NCI-H774 (cell line): Measurements from ENCODE around the gene ALDH1A3.

Source experiments
- DNase-seq: peaks from one replicate; lab custom pipeline; 2025; lab: John Stamatoyannopoulos, UW

ALDH1A3 gene

DNA sequence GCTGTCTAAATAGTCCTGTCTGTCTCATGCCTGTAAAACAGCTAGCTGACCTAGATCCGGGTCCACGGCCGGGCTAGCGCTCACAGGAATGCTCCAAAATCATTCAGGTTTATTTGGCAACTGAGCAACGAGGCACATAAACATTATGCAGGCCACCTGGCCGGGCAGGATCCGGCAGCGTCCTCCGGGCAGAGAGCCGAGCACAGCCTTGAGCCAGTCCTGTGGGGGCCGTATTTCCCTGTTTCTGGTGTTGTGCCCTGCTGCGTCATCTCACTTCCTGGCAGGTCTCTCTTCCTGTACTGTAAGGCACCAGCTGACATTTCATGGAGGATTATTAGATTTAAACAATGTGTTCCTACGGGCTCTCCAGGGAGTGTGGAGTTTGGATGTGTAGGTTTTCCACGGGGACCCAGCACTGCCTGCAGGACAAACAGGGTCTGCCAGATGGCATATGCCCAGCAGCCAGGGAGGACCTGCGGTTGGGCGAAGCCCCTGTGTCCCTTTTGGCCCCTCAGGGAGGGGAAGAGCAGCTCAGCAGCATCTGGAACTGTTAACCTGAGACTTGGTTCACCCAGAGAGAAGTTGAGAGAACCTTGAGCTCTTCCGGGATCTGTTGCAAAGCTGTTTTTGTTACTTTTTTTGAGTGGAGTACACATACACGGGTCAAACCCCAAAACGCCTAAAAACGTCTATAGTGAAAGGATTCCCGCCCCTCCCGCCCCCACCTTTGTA is 23.0 kb downstream of the ALDH1A3 start:
- peak; percentile 27 for DNase-seq

DNA sequence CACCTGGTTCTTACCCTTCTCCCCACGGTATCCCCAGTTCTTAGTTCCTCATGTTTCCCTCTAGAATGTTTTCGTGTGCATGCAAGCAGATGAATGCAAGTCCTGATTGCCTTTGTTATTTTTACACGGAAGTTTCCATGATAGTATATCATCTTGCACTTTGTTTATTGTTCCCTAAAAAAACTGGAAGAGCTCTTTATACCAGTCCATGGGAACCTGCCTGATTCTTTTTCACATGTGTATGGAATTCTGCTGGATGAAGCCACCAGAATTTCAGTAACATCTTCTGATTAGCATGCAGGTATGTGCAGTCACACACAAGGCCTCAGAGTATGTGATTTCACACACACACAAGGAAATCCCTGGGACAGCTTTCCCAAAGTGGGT is 23.5 kb downstream of the ALDH1A3 start:
- no peak for DNase-seq

DNA sequence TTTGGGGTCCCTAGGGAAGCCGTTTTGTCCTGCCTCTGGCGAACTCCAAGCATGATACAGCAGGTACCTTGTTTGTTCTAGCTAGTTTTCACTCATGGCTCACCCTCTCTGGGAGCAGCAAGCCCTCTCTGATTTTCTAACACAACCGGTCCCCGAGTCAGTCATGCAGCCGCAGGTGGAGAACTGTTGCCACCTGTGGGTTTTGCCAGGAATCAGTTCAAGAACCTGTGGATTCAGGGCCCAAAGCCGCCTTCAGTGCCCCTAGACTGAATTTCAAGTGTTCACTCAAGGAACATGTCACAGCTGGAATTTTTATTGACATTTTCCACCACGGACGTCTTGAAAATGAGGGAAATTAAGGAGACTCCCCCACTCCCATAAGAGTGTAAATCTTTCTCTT is 26.2 kb downstream of the ALDH1A3 start:
- DNase-seq, result no peak

DNA sequence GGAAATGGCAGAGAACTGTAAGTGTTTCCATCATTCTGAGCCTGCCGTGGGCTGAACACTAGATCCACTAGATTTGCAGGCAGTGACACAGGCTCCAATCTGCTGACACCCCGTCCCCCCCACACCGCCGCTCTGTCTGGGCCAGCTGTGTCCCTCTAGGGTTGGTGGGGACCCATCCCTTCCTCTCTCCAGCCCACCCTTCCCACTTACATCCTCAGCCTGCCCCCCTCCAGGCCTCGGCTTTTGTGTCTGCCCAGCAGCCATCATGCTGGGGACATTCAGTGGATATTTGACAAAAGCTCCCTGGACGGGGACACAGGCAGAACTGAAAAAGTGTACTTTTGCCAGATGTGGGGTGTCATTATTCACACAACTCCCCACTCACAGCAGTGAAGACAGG is 28.8 kb downstream of the ALDH1A3 start:
- no peak for DNase-seq

DNA sequence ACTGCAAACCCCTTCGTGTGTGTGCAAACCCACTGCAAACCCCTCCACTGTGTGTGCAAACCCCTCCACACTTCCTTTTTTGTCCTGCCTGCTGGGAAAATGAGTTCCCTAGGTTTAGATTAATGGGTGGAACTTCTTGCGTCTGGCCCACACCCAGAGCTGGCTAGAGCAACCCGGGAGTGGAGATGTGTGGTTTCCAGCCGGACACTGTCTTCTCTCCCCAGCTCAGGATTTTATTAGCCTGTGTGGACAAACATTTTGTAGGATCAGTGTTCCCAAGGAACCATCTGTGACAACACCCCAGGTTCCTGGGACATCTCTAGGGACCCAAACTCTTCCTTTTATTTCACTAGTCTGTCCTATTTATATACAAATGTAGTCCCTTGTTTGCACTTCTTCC is 29.9 kb downstream of the ALDH1A3 start:
- DNase-seq, result no peak

DNA sequence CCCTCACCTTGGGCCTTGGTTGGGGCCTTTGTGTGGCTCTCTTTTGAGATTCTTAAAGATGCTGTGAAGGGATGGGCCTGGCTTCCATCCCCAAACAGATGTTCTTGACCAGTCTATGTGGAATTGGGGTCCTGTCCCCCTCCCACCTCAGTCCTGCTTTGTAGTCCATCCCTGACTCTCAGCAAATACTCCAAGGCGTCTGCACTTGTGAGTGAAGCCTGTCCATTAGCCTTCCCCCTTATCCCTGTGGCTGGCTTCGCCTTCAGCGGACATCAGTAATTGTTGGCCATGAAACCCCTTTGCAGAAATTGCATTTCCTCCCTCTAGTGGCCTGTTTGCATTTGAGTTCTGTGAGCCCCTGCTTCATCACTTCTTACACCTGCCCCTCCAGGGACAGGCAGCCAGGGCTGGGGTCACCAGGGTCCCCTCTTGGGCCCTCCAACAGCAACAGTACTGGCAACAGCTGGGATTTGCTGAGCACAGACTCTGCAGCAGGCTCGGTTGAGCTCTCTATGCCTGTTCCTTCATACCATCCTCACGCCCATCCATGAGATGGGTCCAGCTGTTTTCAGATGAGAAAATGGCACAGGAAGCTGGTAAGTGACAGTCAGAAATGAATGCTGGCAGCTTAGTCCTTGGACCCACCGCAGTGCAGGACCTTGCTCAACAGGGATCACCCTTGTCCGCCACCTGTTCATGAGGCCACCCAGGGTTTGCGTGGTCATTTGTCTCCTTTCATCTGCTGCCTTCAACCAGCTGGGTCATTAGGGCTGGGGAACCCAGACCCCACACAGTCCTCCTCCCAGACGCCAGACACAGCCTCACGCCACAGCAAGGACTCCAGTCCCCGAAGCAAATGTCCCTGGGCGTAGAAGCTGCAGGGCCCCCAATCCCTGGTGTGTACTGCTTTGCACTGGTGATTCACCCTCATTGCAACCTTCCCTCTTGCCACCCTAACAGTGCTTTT is 30.6 kb downstream of the ALDH1A3 start:
- no peak for DNase-seq

DNA sequence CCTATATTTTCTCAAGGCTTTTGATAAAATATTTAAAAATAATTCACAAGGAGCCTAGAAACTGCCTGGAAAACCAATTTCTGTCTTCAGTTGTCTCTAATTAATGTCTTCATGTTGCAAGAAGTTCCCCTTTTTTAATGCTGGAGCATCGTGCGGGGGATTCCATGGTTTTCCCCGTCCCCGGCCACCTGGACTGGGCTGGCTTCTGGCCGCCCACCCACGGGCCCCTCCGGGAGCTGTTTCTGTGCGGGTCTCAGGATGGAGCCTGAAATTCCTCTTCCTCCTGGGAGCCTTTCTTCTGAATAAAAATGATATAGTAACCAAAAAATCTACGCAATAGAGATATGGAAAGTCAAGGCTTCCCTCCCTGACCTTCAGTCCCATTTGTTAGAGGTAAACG is 31.5 kb downstream of the ALDH1A3 start:
- no peak for DNase-seq

DNA sequence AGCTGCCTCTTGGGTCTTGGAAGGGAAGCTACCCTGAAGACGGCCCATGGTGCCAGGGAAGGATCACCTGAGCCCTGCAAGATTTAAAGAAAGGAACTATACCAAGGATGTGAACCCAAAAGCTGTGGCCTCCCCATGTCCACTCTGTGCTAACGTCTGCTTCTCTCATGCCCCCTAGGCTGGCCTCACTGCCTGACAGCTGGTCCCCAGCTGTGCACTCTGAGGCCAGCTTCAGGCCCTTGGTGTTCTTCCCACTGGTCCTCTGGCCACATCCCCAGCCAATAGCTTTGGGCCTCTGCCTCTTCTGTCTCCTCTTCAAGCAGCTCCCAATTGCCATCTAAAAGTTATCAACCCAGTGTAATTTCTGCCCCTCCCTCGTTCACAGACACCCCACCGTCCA is 34.3 kb downstream of the ALDH1A3 start:
- no peak for DNase-seq

DNA sequence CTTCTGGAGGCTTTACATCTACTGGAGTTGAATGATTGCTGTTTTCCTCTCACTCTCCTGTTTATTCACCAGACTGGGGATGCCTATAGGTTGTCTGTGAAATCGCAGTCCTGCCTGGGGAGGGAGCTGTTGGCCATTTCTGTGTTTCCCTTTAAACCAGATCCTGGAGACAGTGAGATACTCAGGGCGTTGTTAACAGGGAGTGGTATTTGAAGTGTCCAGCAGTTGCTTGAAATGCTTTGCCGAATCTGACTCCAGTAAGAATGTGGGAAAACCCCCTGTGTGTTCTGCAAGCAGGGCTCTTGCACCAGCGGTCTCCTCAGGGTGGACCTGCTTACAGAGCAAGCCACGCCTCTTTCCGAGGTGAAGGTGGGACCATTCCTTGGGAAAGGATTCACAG is 35.2 kb downstream of the ALDH1A3 start:
- no peak for DNase-seq

DNA sequence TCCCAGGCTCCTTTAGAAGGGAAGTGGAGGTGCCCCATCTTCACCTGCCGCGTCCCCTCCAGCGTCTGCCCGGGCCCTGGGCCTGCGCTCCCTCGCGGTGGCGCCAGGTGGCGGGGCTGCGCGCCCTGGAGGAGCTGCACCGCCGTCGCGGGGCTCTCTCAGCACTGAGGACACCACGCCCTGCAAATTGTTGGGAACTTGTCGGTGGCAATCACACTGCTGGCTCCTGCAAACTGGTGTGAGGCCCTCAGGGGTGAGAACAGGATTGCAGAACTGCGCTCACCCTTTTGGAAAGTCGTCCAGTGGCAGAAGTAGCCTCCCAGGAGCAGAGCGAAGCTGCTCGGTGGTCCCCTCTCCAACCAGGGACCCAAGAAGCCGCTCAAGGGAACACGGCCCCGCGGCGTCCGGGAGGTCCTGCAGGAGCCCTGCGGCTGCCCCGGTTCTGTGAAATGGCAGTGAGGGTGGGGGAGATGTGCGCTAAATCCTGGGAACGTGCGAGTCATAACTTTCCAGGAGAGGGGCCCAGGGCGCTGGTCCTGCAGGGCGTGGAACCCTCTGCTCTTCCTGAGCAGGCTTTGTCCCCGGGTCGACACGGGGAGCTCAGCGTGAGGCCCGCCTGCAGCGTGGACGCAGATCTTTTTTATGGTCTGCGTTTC is 38.5 kb downstream of the ALDH1A3 start:
- peak; percentile 58 for DNase-seq

DNA sequence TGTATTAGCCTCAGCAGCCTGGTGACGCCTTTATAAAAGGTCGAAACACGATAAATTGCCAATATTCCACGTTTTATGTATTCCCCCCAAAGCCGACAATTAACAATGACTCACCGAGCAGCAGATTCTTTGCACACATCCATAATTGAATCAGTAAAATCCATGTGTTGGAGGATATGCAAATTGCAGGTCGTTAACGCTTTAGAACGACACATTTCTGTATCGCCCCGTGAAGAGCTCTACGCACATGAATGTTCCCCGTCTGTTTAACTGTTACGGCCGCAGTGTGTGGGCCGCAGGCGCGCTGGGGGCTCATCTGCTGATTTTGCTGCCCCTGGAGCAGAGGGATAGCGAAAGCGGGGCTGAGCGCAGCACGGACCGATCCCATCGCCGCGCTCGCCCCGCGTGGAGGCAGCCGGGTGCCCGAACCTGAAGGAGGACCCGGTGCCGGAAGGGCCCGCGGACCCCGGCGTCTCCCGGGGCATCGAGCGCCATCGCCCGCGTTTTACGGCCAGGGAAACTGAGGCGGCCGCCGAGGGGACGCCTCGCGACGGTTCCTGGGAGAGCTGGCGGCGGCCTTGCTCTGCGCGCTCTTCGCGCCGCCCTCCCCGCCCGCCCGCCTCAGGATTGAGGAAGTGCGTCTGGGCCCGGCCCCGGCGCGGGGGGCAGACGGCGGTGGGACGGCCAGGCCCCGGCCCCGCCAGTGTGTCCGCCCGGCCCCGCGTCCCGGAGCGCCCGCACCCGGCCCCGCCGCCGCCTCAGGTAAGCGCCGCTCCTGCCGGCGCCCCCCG is 39.3 kb downstream of the ALDH1A3 start, which contains the start of gene LRRK1:
Gene LRRK1, plus strand, starts transcription at position 668 of the 791 bp plus-strand sequence. CDS start 5,276 bp downstream, outside the sequence.
- DNase-seq, result no peak

DNA sequence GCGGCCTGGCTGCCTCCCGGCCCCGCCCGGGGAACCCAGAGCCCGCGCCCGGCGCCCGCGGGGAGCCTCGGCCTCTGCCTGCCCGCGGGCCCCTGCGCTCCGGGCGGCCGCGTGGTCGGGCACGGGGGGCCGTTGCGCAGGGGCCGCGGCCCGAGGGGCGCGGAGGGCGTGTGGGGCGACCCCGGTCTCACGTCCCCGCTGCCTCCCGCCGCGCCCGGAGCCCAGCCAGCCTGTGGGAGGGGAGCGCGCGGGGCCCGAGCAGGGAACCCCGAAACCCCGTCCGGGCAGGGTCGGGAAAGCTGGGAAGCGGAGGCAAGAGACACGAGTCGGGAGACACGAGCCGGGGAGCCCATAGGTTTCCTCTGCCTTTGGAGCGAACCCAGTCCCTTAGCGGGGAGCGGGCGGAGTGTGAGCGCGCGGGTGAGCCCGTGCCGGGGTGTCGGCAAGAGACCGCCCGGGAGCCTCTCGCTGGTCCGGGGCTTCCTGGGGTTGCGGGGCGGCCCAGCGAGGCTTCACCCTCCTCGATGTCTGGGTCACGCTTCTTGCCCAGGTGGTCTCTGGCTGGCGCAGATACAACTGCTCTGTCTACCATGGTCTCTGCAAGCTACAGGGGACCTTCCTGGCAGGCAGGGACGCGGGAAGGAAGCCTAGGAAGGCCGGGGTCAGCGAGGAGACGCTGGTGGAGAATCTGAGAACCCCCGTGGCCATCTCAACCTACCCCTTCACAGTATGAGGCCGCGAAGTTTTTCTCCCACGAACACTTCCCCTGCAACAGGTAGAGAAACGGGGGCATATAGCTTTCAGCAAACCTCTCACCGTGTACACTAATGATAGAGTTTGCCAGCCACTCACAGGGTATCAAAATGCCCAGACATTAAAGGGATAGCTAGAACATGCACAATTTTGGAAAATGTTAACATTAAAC is 40.1 kb downstream of the ALDH1A3 start:
- DNase-seq, result no peak

DNA sequence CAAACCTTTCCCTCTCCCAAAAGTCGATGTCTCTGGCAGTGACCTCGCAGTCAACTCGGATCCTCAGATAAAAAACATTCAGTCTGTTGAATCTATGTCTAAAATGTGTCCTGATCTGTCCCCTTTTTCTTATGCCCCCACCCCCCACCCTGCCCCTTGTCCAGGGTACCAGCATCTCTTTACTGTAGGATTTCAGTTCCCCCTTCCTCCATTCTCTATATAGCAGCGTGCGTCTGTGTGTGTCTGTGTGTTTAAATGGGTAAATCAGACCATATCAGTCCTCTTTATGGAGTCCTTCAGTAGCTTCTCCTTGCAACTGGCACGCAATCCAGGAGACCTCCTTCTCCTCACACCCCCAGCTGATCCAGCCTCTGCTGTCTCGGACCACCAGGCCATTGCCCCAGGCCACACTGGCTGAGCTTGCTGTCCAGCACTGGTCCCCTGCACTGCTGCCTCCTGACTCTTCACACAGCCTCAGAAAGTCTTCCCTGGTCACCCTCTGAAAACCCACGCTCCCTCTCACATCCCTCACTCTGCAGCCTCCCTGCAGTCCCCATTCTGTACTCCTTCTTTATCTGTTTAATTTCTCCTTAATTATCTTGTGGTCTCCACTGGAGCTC is 41.0 kb downstream of the ALDH1A3 start:
- DNase-seq, result no peak

DNA sequence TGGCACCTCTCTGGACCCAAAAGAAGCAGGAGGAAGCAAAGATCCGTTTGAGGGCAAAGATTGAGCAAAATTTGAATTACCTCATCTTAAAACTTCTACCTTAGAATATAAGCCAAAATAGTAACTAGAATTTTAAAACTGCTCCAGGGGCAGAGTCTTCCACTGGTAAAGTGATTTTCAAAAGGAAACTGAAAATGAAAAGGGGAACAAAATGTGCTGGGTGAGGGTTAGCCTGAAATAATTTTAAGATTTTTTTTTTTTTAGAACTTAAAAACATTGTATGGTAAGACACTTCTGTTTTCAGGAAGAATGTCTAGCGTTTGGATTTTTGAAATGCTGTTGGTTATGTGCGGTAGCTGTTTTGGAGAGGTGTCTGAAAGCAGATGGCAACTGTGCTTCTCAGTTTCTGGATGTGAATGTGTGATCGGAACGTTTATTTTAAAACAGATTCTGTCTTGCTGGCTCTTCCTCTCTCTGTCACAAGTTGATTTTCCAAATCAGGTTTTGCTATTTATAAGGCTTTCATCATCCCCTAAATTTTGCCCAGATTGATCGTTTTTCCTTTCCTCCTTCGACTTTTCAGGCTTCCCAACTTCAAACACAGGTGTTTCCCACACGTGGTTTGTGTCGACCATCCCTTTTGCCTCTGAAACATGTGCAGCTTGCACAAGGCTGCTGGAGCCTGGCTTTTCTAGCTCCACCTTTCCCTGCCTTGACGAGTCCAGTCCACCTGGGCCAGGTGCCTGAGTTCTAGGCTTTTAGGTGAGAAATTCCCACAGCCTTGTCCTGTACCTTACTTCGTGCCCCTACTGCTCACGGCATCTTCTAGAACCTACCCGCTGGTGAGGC is 42.8 kb downstream of the ALDH1A3 start:
- no peak for DNase-seq

DNA sequence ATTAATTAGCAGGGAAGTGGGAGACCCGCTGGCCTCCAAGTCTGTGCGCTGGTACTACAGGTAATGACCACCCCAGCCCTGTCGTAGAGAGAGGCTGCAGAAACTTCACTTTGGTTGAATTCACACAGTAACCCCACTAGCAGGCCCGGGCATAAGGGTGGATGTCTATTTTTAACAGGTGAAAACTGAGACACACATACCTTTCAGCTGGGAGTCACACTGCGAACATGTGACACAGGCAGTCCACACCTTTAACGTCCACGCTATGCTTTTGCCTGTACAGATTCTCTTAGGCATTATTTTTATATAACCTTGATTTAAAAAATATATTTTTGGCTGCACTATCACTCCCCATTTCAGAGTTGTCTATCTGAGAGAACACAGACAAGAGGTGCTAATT is 43.4 kb downstream of the ALDH1A3 start:
- DNase-seq, result no peak

DNA sequence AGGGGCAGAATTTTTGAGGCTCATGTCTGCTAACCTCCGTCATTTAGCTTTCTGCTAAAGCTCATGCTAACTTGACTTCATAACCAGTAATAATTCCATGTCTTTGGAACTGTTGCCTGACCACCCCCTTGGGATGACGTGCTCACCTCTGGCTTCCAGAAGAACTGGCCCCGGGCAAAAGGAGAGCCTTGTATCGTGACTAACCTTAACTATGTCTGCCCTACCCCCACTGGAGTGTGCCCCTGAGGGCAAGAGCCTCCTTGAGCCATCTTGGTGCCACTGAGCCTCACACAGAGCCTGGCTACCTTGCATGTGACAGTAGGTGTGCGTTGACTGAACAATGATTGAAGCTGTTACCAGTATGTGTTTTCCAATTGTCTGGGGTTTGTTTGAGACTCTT is 44.3 kb downstream of the ALDH1A3 start:
- DNase-seq, result no peak

DNA sequence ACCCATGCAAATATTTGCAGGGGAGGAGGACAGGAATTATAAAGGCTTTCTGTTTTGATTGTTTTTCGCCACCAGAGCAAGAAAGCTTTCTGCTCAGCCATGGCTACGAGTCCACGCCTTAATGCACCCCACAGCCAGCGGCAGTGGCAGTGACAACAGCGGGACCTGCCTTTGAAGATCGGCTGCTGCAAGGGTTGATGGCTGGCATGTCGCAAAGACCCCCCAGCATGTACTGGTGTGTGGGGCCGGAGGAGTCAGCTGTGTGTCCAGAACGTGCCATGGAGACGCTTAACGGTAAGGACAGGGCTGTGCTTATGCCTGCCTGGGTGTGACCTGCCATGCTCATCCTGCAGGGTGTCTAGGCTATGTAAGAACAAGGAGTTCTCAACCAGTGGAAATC is 44.8 kb downstream of the ALDH1A3 start:
- DNase-seq, result no peak

DNA sequence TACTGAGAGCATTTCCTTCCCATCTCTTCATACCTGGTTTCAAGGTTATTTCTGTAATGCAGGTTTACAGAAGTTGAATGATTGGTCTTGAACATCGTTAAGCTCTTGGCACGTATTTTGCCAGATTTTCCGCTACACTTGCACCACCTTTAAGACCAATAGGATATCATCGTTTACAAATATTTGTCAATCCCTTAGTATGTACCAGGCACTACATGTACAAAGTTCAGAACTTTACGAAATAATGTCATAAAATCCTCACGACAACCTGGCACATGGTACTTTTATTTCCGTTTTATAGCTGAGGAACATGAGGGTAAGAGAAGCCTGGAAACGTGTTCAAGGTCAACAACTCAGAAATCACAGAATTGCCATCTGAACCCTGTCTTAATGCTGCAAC is 45.8 kb downstream of the ALDH1A3 start:
- DNase-seq, result no peak

DNA sequence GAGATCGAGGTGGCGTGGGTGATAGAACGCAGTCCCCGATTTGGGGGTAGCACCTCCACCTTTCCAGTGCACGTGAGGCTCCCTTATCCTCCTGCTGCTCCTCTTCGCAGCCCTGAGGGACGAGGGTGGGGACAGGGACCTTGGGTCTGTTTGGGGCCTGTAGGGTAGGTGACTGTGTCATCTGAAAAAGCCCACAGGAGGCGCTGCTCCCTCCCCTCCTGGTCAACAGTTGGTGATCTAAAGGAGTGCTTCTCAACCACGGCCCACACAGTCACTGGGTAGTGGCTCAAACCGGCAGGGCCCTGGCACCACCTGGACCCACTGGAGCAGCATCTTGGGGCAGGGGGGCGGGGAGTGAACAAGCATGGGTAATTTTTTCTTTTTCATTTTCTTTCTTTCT is 46.6 kb downstream of the ALDH1A3 start:
- DNase-seq, result no peak
